ENCODE data around the gene EEF1AKMT2.

DNA sequence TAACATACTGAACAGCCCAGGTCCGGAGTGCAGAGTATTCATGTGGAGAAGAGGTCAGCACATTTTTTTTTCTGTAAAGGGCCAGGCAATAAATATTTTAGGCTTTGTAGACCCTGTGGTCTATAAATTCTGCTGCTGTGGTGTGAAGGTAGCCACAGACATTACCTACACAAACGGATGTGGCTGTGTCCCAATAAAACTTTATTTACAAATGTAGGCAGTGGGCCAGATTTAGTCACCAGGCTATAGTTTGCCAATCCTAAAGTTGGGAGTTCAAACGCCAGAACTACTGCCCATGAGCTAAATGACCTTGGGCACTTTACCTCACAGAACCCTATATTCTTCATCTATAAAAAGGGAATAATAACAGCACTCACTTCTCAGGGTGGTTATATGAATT, 60.9 kb downstream of the EEF1AKMT2 start:
- TF ChIP-seq, protein P1, sequence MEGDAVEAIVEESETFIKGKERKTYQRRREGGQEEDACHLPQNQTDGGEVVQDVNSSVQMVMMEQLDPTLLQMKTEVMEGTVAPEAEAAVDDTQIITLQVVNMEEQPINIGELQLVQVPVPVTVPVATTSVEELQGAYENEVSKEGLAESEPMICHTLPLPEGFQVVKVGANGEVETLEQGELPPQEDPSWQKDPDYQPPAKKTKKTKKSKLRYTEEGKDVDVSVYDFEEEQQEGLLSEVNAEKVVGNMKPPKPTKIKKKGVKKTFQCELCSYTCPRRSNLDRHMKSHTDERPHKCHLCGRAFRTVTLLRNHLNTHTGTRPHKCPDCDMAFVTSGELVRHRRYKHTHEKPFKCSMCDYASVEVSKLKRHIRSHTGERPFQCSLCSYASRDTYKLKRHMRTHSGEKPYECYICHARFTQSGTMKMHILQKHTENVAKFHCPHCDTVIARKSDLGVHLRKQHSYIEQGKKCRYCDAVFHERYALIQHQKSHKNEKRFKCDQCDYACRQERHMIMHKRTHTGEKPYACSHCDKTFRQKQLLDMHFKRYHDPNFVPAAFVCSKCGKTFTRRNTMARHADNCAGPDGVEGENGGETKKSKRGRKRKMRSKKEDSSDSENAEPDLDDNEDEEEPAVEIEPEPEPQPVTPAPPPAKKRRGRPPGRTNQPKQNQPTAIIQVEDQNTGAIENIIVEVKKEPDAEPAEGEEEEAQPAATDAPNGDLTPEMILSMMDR (IDR thresholded peaks at IDR 0.05) = no peak
- no peak for TF ChIP-seq POLR2A (IDR thresholded peaks at IDR 0.05)
